ENCODE results near the gene KIAA1217. TPM values are rescaled to one million over a fixed set of nuclear protein-coding genes. Genes with fewer than 3 reads are reported as not detected.

The KIAA1217 gene
- total RNA-seq, 1 experiment from 2014 or later, result 48.3 TPM

GRCh38 chr10:24494236-24494635 lies 285.3 kb downstream of the KIAA1217 start:
- ChIA-PET POLR2A (no interaction called here), CTCF (interaction anchor here (1.2 to 1.6 kb wide), 3 partner anchors 8 to 25 kb away, joined by 3 to 8 read pairs (median 4); no protein-coding TSS in a partner anchor)
- Mint-ChIP-seq H3K27me3 (ENCODE audit: insufficient read depth, unreplicated experiment) (no peaks in the 10 kb centered on the region), H3K27ac (ENCODE audit: low read depth, unreplicated experiment) (no peak overlapping the region), H3K9me3 (ENCODE audit: unreplicated experiment) (no peaks in the 10 kb centered on the region), H3K4me3 (ENCODE audit: unreplicated experiment) (no peak overlapping the region), H3K36me3 (ENCODE audit: insufficient read depth, unreplicated experiment) (peaks cover 48% of the 10 kb centered on the region), H3K4me1 (ENCODE audit: insufficient read depth, unreplicated experiment) (peaks cover 15% of the 10 kb centered on the region)
- no TSS peak for BruUV-seq (replicated peaks)
- TF ChIP-seq CTCF (IDR thresholded peaks at IDR 0.05; ENCODE audit: unreplicated experiment), result no peak
- DNase-seq (ENCODE audit: unreplicated experiment), result no peak
- intact Hi-C loops (cut with micrococcal nuclease), result no loop called here

- ChIA-PET POLR2A (interaction anchor here (0.6 kb wide), 1 partner anchor 9 kb away, joined by 3 read pairs; no protein-coding TSS in a partner anchor), CTCF (interaction anchor here (1.4 to 1.6 kb wide), 2 partner anchors 8 to 24 kb away, joined by 4 to 8 read pairs; no protein-coding TSS in a partner anchor)
- no peak overlapping the region for H3K27ac Mint-ChIP-seq (ENCODE audit: low read depth, unreplicated experiment)
- H3K36me3 Mint-ChIP-seq (ENCODE audit: insufficient read depth, unreplicated experiment), result peaks cover 54% of the 10 kb centered on the region
- intact Hi-C loops (cut with micrococcal nuclease), result no loop called here
- TF ChIP-seq CTCF (IDR thresholded peaks at IDR 0.05; ENCODE audit: unreplicated experiment), result no peak
- no peak for DNase-seq (ENCODE audit: unreplicated experiment)
- peaks cover 15% of the 10 kb centered on the region for H3K4me1 Mint-ChIP-seq (ENCODE audit: insufficient read depth, unreplicated experiment)
- H3K27me3 Mint-ChIP-seq (ENCODE audit: insufficient read depth, unreplicated experiment), result no peaks in the 10 kb centered on the region
- H3K4me3 Mint-ChIP-seq (ENCODE audit: unreplicated experiment), result no peak overlapping the region
- BruUV-seq (replicated peaks), result no TSS peak
- H3K9me3 Mint-ChIP-seq (ENCODE audit: unreplicated experiment), result no peaks in the 10 kb centered on the region
These were observed 285.8 kb downstream of the KIAA1217 start for GRCh38 chr10:24494777-24495176.

- no peak overlapping the region for H3K27ac Mint-ChIP-seq (ENCODE audit: low read depth, unreplicated experiment)
These were observed 286.9 kb downstream of the KIAA1217 start for GRCh38 chr10:24495666-24496460.

More at GRCh38 chr10:24495666-24496460, 286.9 kb downstream of the KIAA1217 start:
- CTCF ChIA-PET, result interaction anchor here (0.7 kb wide), 1 partner anchor 9 kb away, joined by 4 read pairs; no protein-coding TSS in a partner anchor
- no peak for TF ChIP-seq CTCF (IDR thresholded peaks at IDR 0.05; ENCODE audit: unreplicated experiment)
- POLR2A ChIA-PET, result interaction anchor here (1.7 kb wide), 1 partner anchor 29 kb away, joined by 3 read pairs; no protein-coding TSS in a partner anchor
- no peak overlapping the region for H3K4me3 Mint-ChIP-seq (ENCODE audit: unreplicated experiment)
- BruUV-seq (replicated peaks), result no TSS peak
- no peaks in the 10 kb centered on the region for H3K9me3 Mint-ChIP-seq (ENCODE audit: unreplicated experiment)
- intact Hi-C loops (cut with micrococcal nuclease), result no loop called here
- H3K36me3 Mint-ChIP-seq (ENCODE audit: insufficient read depth, unreplicated experiment), result peaks cover 63% of the 10 kb centered on the region
- H3K27me3 Mint-ChIP-seq (ENCODE audit: insufficient read depth, unreplicated experiment), result no peaks in the 10 kb centered on the region
- H3K4me1 Mint-ChIP-seq (ENCODE audit: insufficient read depth, unreplicated experiment), result peaks cover 9% of the 10 kb centered on the region
- no peak for DNase-seq (ENCODE audit: unreplicated experiment)
